Measurements from ENCODE around the gene AP1S3.

AP1S3 gene

GRCh38 chr2:223786943-223787342 is 50.4 kb downstream of the AP1S3 start:
- Histone ChIP-seq H3K4me2 (ENCODE audit: low read depth, low read length) (no peak overlapping the region), H3F3A (ENCODE audit: insufficient read depth, low read length) (no peaks in the 10 kb centered on the region), H3K4me1 (ENCODE audit: low read length) (no peaks in the 10 kb centered on the region), H3K4me3 (ENCODE audit: low read length) (no peak overlapping the region), H2AFZ (ENCODE audit: low read length) (no peak overlapping the region), H3K27ac (ENCODE audit: low read length) (no peak overlapping the region), H4K20me1 (ENCODE audit: insufficient read depth, low read length) (no peaks in the 10 kb centered on the region), H3K9me2 (replicated peaks; ENCODE audit: insufficient read depth, low read length) (no peaks in the 10 kb centered on the region), H3K9me3 (replicated peaks; ENCODE audit: insufficient read depth, low read length) (no peaks in the 10 kb centered on the region), H3K9ac (ENCODE audit: low read length) (no peak overlapping the region), H3K36me3 (replicated peaks; ENCODE audit: insufficient read depth, low read length) (no peaks in the 10 kb centered on the region), H3K27me3 (replicated peaks; ENCODE audit: insufficient read depth, low read length) (no peaks in the 10 kb centered on the region), H3K79me2 (ENCODE audit: low read length) (peaks cover 61% of the 10 kb centered on the region)
- DNase-seq, result no peak
- no peak for TF ChIP-seq EZH2phosphoT487 (IDR thresholded peaks at IDR 0.05; ENCODE audit: low read length)
- no peak for TF ChIP-seq CTCF (IDR thresholded peaks at IDR 0.05; ENCODE audit: low read length)
- no peak for TF ChIP-seq EZH2 (optimal IDR thresholded peaks at IDR 0.05; ENCODE audit: low read depth, low read length)

GRCh38 chr2:223786236-223786635 is 51.1 kb downstream of the AP1S3 start:
- no peaks in the 10 kb centered on the region for H4K20me1 ChIP-seq (ENCODE audit: insufficient read depth, low read length)
- TF ChIP-seq CTCF (IDR thresholded peaks at IDR 0.05; ENCODE audit: low read length), result no peak
- no peak for TF ChIP-seq EZH2 (optimal IDR thresholded peaks at IDR 0.05; ENCODE audit: low read depth, low read length)
- no peak for TF ChIP-seq EZH2phosphoT487 (IDR thresholded peaks at IDR 0.05; ENCODE audit: low read length)
- H3K4me3 ChIP-seq (ENCODE audit: low read length), result no peak overlapping the region
- no peaks in the 10 kb centered on the region for H3F3A ChIP-seq (ENCODE audit: insufficient read depth, low read length)
- H3K9me3 ChIP-seq (replicated peaks; ENCODE audit: insufficient read depth, low read length), result no peaks in the 10 kb centered on the region
- H3K9me2 ChIP-seq (replicated peaks; ENCODE audit: insufficient read depth, low read length), result no peaks in the 10 kb centered on the region
- no peaks in the 10 kb centered on the region for H3K36me3 ChIP-seq (replicated peaks; ENCODE audit: insufficient read depth, low read length)
- DNase-seq, result no peak
- peaks cover 57% of the 10 kb centered on the region for H3K79me2 ChIP-seq (ENCODE audit: low read length)
- H3K9ac ChIP-seq (ENCODE audit: low read length), result no peak overlapping the region
- no peaks in the 10 kb centered on the region for H3K4me1 ChIP-seq (ENCODE audit: low read length)
- H3K27ac ChIP-seq (ENCODE audit: low read length), result no peak overlapping the region
- H2AFZ ChIP-seq (ENCODE audit: low read length), result no peak overlapping the region
- no peaks in the 10 kb centered on the region for H3K27me3 ChIP-seq (replicated peaks; ENCODE audit: insufficient read depth, low read length)
- no peak overlapping the region for H3K4me2 ChIP-seq (ENCODE audit: low read depth, low read length)

- no peak overlapping the region for H3K9ac ChIP-seq (ENCODE audit: low read length)
- no peaks in the 10 kb centered on the region for H3F3A ChIP-seq (ENCODE audit: insufficient read depth, low read length)
- H4K20me1 ChIP-seq (ENCODE audit: insufficient read depth, low read length), result no peaks in the 10 kb centered on the region
- no peaks in the 10 kb centered on the region for H3K4me1 ChIP-seq (ENCODE audit: low read length)
- no peaks in the 10 kb centered on the region for H3K9me3 ChIP-seq (replicated peaks; ENCODE audit: insufficient read depth, low read length)
- TF ChIP-seq EZH2phosphoT487 (IDR thresholded peaks at IDR 0.05; ENCODE audit: low read length) (no peak), EZH2 (optimal IDR thresholded peaks at IDR 0.05; ENCODE audit: low read depth, low read length) (no peak)
- no peak overlapping the region for H3K4me2 ChIP-seq (ENCODE audit: low read depth, low read length)
- no peak overlapping the region for H3K27ac ChIP-seq (ENCODE audit: low read length)
- H3K4me3 ChIP-seq (ENCODE audit: low read length), result no peak overlapping the region
- DNase-seq, result no peak
- H3K36me3 ChIP-seq (replicated peaks; ENCODE audit: insufficient read depth, low read length), result no peaks in the 10 kb centered on the region
- peaks cover 48% of the 10 kb centered on the region for H3K79me2 ChIP-seq (ENCODE audit: low read length)
- H2AFZ ChIP-seq (ENCODE audit: low read length), result no peak overlapping the region
- H3K27me3 ChIP-seq (replicated peaks; ENCODE audit: insufficient read depth, low read length), result no peaks in the 10 kb centered on the region
- H3K9me2 ChIP-seq (replicated peaks; ENCODE audit: insufficient read depth, low read length), result no peaks in the 10 kb centered on the region
These were observed 53.1 kb downstream of the AP1S3 start for GRCh38 chr2:223784221-223784772.

GRCh38 chr2:223782629-223783028 is 54.8 kb downstream of the AP1S3 start:
- H3F3A ChIP-seq (ENCODE audit: insufficient read depth, low read length), result no peaks in the 10 kb centered on the region
- no peaks in the 10 kb centered on the region for H3K4me1 ChIP-seq (ENCODE audit: low read length)
- no peak overlapping the region for H2AFZ ChIP-seq (ENCODE audit: low read length)
- peaks cover 48% of the 10 kb centered on the region for H3K79me2 ChIP-seq (ENCODE audit: low read length)
- no peak overlapping the region for H3K4me2 ChIP-seq (ENCODE audit: low read depth, low read length)
- no peak overlapping the region for H3K27ac ChIP-seq (ENCODE audit: low read length)
- H3K27me3 ChIP-seq (replicated peaks; ENCODE audit: insufficient read depth, low read length), result no peaks in the 10 kb centered on the region
- H4K20me1 ChIP-seq (ENCODE audit: insufficient read depth, low read length), result no peaks in the 10 kb centered on the region
- no peak overlapping the region for H3K4me3 ChIP-seq (ENCODE audit: low read length)
- H3K36me3 ChIP-seq (replicated peaks; ENCODE audit: insufficient read depth, low read length), result no peaks in the 10 kb centered on the region
- no peak overlapping the region for H3K9ac ChIP-seq (ENCODE audit: low read length)
- no peak for DNase-seq
- no peaks in the 10 kb centered on the region for H3K9me3 ChIP-seq (replicated peaks; ENCODE audit: insufficient read depth, low read length)
- TF ChIP-seq CTCF (IDR thresholded peaks at IDR 0.05; ENCODE audit: low read length) (no peak), EZH2phosphoT487 (IDR thresholded peaks at IDR 0.05; ENCODE audit: low read length) (no peak), EZH2 (optimal IDR thresholded peaks at IDR 0.05; ENCODE audit: low read depth, low read length) (no peak)
- no peaks in the 10 kb centered on the region for H3K9me2 ChIP-seq (replicated peaks; ENCODE audit: insufficient read depth, low read length)

All from MM.1S (cell line).